ENCODE data around the gene EEFSEC.

EEFSEC gene

DNA sequence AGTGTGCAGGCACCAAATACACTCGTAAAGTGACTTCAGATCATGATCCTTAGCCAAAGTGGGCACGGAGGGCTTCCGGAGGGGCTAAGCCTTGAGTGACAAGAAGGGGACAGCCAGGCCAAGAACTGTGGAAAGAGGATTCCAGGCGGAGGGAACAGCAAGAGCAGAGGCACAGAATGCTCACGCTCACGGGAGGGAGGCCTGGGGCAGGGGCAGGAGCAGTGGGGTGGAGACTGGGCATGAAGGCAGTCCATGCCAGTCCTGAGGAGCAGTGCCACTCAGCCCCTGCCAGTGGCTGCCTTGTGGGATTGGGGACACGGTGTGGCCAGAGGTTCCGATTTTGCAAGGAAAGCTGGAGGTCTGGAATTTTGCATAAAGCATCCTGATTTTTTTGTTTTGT is 277.4 kb downstream of the EEFSEC start:
- no peak overlapping the region for H2AFZ ChIP-seq (ENCODE audit: low read length)
- H2BK15ac ChIP-seq (ENCODE audit: low read length), result peak overlapping the region; percentile 30
- peaks cover 21 to 25% of the 10 kb centered on the region in 2 donors for H3K4me1 ChIP-seq (ENCODE audit: control insufficient read depth in 2 of 2, insufficient read depth in 1 of 2, low read depth in 1 of 2, low read length in 2 of 2)
- H4K91ac ChIP-seq (ENCODE audit: low read depth, low read length, poor library complexity), result no peak overlapping the region
- H2BK120ac ChIP-seq (ENCODE audit: low read depth, low read length), result no peak overlapping the region
- H3K9ac ChIP-seq (ENCODE audit: low read depth, low read length, poor library complexity), result no peak overlapping the region
- peak overlapping the region; percentile 15 for H2AK5ac ChIP-seq (ENCODE audit: low read depth, low read length)
- H3K79me1 ChIP-seq (ENCODE audit: low read depth, low read length), result no peaks in the 10 kb centered on the region
- H3K14ac ChIP-seq (ENCODE audit: low read length), result no peak overlapping the region
- H3K9me3 ChIP-seq (replicated peaks in 1 of 2; ENCODE audit: control insufficient read depth in 2 of 2, insufficient read depth in 1 of 2, low read depth in 1 of 2, low read length in 2 of 2), result no peaks in the 10 kb centered on the region
- H3K27ac ChIP-seq (replicated peaks; ENCODE audit: low read length), result no peak overlapping the region
- H3K4me2 ChIP-seq (ENCODE audit: insufficient read depth, low read length, poor library complexity, severe bottlenecking), result no peak overlapping the region
- no peak overlapping the region for H3K23ac ChIP-seq (ENCODE audit: low read depth, low read length, poor library complexity)
- H3K36me3 ChIP-seq (replicated peaks in 1 of 2; ENCODE audit: control insufficient read depth in 2 of 2, insufficient read depth in 2 of 2, low read length in 2 of 2), result no peaks in the 10 kb centered on the region
- WGBS, 2 donors (ENCODE audit: extremely low coverage in 2 of 2, insufficient read length in 2 of 2, insufficient replicate concordance in 1 of 2), result no CpG with 5 or more reads among the region's 8 CpGs
- H3K4me3 ChIP-seq (ENCODE audit: low read length in 2 of 2), result no peak overlapping the region
- no peak for DNase-seq (ENCODE audit: low spot score)
- H2BK5ac ChIP-seq (ENCODE audit: low read length), result no peak overlapping the region
- peak overlapping the region; percentile 1 for H2BK12ac ChIP-seq (ENCODE audit: low read length)
- H3K27me3 ChIP-seq (ENCODE audit: control insufficient read depth in 3 of 3, insufficient read depth in 3 of 3, low read depth in 1 of 3, low read length in 3 of 3), result peaks cover 3 to 94% (median 68%) of the 10 kb centered on the region in 3 experiments
- no peak overlapping the region for H3K4ac ChIP-seq (ENCODE audit: low read length)
- peak overlapping the region; percentile 72 for H3K18ac ChIP-seq (ENCODE audit: low read length)
- H4K8ac ChIP-seq (ENCODE audit: low read depth, low read length), result no peak overlapping the region

DNA sequence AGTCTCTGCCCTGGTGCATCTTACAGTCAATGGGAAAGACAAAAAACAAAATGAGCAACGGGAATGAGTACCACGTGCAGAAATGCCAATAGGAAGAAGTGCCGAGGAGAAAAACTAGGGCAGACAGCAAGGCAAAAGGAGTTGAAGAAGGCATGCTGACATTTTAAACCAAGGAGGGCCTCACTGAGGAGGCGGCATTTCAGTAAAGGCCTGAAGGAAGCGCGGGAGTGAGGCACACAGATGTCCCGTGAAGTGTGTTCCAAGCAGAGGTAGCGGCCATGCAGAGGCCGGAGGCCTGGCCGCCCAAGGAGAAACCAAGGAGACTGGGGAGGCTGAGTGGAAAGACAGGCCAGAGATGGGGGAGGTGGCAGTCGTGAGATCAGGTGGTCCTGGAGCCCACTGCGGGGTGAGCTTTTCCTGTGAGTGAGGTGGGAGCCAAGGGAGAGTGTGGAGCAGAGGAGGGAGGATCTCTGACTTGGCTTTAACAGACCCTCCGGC is 278.6 kb downstream of the EEFSEC start:
- Histone ChIP-seq H2BK120ac (ENCODE audit: low read depth, low read length) (peak overlapping the region; percentile 84), H2BK12ac (ENCODE audit: low read length) (peak overlapping the region; percentile 86), H3K9me3 (replicated peaks in 1 of 2; ENCODE audit: control insufficient read depth in 2 of 2, insufficient read depth in 1 of 2, low read depth in 1 of 2, low read length in 2 of 2) (no peaks in the 10 kb centered on the region), H3K4me2 (ENCODE audit: insufficient read depth, low read length, poor library complexity, severe bottlenecking) (peak overlapping the region; percentile 79), H3K4ac (ENCODE audit: low read length) (no peak overlapping the region), H3K27me3 (ENCODE audit: control insufficient read depth in 3 of 3, insufficient read depth in 3 of 3, low read depth in 1 of 3, low read length in 3 of 3) (peaks cover 3 to 92% (median 58%) of the 10 kb centered on the region in 3 experiments), H3K36me3 (replicated peaks in 1 of 2; ENCODE audit: control insufficient read depth in 2 of 2, insufficient read depth in 2 of 2, low read length in 2 of 2) (no peaks in the 10 kb centered on the region), H2AFZ (ENCODE audit: low read length) (no peak overlapping the region), H3K4me3 (ENCODE audit: low read length in 2 of 2) (peak overlapping the region in 1 of 2 donors; percentile 71), H4K91ac (ENCODE audit: low read depth, low read length, poor library complexity) (no peak overlapping the region), H2BK15ac (ENCODE audit: low read length) (peak overlapping the region; percentile 97), H3K23ac (ENCODE audit: low read depth, low read length, poor library complexity) (peak overlapping the region; percentile 90), H3K9ac (ENCODE audit: low read depth, low read length, poor library complexity) (peak overlapping the region; percentile 83), H3K18ac (ENCODE audit: low read length) (peak overlapping the region; percentile 98), H3K4me1 (ENCODE audit: control insufficient read depth in 2 of 2, insufficient read depth in 1 of 2, low read depth in 1 of 2, low read length in 2 of 2) (peaks cover 19 to 25% of the 10 kb centered on the region in 2 donors), H3K79me1 (ENCODE audit: low read depth, low read length) (no peaks in the 10 kb centered on the region), H3K27ac (replicated peaks; ENCODE audit: low read length) (no peak overlapping the region), H4K8ac (ENCODE audit: low read depth, low read length) (no peak overlapping the region), H2AK5ac (ENCODE audit: low read depth, low read length) (peak overlapping the region; percentile 11), H3K14ac (ENCODE audit: low read length) (peak overlapping the region; percentile 71), H2BK5ac (ENCODE audit: low read length) (peak overlapping the region; percentile 33)
- no CpG with 5 or more reads among the region's 13 CpGs for WGBS, 2 donors (ENCODE audit: extremely low coverage in 2 of 2, insufficient read length in 2 of 2, insufficient replicate concordance in 1 of 2)
- DNase-seq (ENCODE audit: low spot score), result no peak

DNA sequence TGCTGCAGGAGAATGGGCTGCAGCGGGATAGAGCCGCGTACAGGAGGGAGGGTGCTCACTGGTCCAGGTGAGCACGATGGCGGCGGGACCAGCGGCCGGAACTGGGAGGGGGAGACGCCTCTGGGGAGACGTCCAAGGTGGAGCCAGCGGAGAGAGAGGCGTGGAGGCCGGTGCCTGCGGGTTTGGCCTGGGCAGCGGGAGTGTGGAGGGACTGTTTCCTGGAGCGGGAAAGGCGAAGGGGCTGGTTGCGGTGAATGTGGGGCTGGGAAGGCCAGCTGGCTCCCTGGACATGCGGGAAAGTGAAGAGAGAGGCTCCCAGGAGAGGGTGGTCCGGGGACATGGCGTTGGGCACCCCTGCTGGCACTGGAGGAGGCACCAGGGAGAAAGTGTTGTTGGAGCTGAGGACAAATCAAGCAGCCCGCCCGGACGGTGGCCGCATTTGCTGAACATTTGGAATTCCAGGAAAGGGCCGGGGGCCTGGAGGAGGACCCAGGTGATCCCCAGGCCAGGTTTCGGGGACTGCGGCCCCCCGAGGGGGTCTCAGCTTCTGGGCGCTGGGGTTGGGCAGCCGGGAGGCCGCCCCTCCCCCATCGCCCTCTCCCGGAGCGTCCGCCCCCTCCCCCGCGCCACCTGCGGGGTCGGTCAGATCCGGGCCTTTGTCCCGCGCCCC is 279.2 kb downstream of the EEFSEC start:
- Histone ChIP-seq H2BK12ac (ENCODE audit: low read length) (peak overlapping the region; percentile 86), H3K4ac (ENCODE audit: low read length) (no peak overlapping the region), H2BK120ac (ENCODE audit: low read depth, low read length) (peak overlapping the region; percentile 84), H3K4me3 (ENCODE audit: low read length in 2 of 2) (peak overlapping the region; percentile 18 to 71), H3K4me1 (ENCODE audit: control insufficient read depth in 2 of 2, insufficient read depth in 1 of 2, low read depth in 1 of 2, low read length in 2 of 2) (peaks cover 19 to 22% of the 10 kb centered on the region in 2 donors), H3K18ac (ENCODE audit: low read length) (peak overlapping the region; percentile 98), H2BK5ac (ENCODE audit: low read length) (peak overlapping the region; percentile 33), H3K23ac (ENCODE audit: low read depth, low read length, poor library complexity) (peak overlapping the region; percentile 90), H3K9me3 (replicated peaks in 1 of 2; ENCODE audit: control insufficient read depth in 2 of 2, insufficient read depth in 1 of 2, low read depth in 1 of 2, low read length in 2 of 2) (no peaks in the 10 kb centered on the region), H4K91ac (ENCODE audit: low read depth, low read length, poor library complexity) (peak overlapping the region; percentile 81), H4K8ac (ENCODE audit: low read depth, low read length) (peak overlapping the region; percentile 83), H3K36me3 (replicated peaks in 1 of 2; ENCODE audit: control insufficient read depth in 2 of 2, insufficient read depth in 2 of 2, low read length in 2 of 2) (no peaks in the 10 kb centered on the region), H3K79me1 (ENCODE audit: low read depth, low read length) (no peaks in the 10 kb centered on the region), H3K27me3 (ENCODE audit: control insufficient read depth in 3 of 3, insufficient read depth in 3 of 3, low read depth in 1 of 3, low read length in 3 of 3) (peaks cover 0 to 89% (median 52%) of the 10 kb centered on the region in 3 experiments), H3K4me2 (ENCODE audit: insufficient read depth, low read length, poor library complexity, severe bottlenecking) (peak overlapping the region; percentile 79), H3K27ac (replicated peaks; ENCODE audit: low read length) (no peak overlapping the region), H2AFZ (ENCODE audit: low read length) (peak overlapping the region; percentile 85), H2AK5ac (ENCODE audit: low read depth, low read length) (peak overlapping the region; percentile 11), H3K14ac (ENCODE audit: low read length) (peak overlapping the region; percentile 71), H2BK15ac (ENCODE audit: low read length) (peak overlapping the region; percentile 97), H3K9ac (ENCODE audit: low read depth, low read length, poor library complexity) (peak overlapping the region; percentile 83)
- no CpG with 5 or more reads among the region's 43 CpGs for WGBS, 2 donors (ENCODE audit: extremely low coverage in 2 of 2, insufficient read length in 2 of 2, insufficient replicate concordance in 1 of 2)
- no peak for DNase-seq (ENCODE audit: low spot score)
